ENCODE data around the gene CRTC1.
"Not testable (repeated sequence)": the region's sequence is repeated elsewhere in the genome, so short reads cannot be mapped to it uniquely, and the experiment has no call there.

CRTC1 gene

GRCh38 chr19:18731562-18732008 lies 48.1 kb downstream of the CRTC1 start:
- no peak for DNase-seq

- peak; percentile 71 for DNase-seq
These were observed 49.7 kb downstream of the CRTC1 start for GRCh38 chr19:18733196-18733647.

- not testable (repeated sequence) for DNase-seq
These were observed 50.4 kb downstream of the CRTC1 start for GRCh38 chr19:18733762-18734332.

- peak; percentile 70 for DNase-seq
These were observed 51.8 kb downstream of the CRTC1 start for GRCh38 chr19:18735324-18735723.

- DNase-seq, result no peak
These were observed 52.3 kb downstream of the CRTC1 start for GRCh38 chr19:18735752-18736151.

- DNase-seq, result peak; percentile 53
These were observed 53.2 kb downstream of the CRTC1 start for GRCh38 chr19:18736415-18737336.

- no peak for DNase-seq
These were observed 54.0 kb downstream of the CRTC1 start for GRCh38 chr19:18737337-18737953.

GRCh38 chr19:18737954-18738351 lies 54.5 kb downstream of the CRTC1 start:
- no peak for DNase-seq

GRCh38 chr19:18738961-18739690 lies 55.6 kb downstream of the CRTC1 start:
- no peak for DNase-seq

GRCh38 chr19:18741124-18742121 lies 57.9 kb downstream of the CRTC1 start:
- DNase-seq, result no peak

- DNase-seq, result no peak
These were observed 58.8 kb downstream of the CRTC1 start for GRCh38 chr19:18742324-18742723.

- peak; percentile 72 for DNase-seq
These were observed 59.6 kb downstream of the CRTC1 start for GRCh38 chr19:18742838-18743783.

GRCh38 chr19:18743784-18744418 lies 60.4 kb downstream of the CRTC1 start:
- peak; percentile 25 for DNase-seq

GRCh38 chr19:18745012-18745735 lies 61.7 kb downstream of the CRTC1 start:
- DNase-seq, result no peak

GRCh38 chr19:18745931-18746330 lies 62.5 kb downstream of the CRTC1 start:
- no peak for DNase-seq

- peak; percentile 38 for DNase-seq
These were observed 63.2 kb downstream of the CRTC1 start for GRCh38 chr19:18746401-18747325.

GRCh38 chr19:18749362-18750231 lies 66.1 kb downstream of the CRTC1 start:
- DNase-seq, result no peak
